HG03196 (cell line): ENCODE data around the gene ASB2.

Experiments
- ATAC-seq: cut with Tn5 transposase; IDR thresholded peaks from one replicate; pipeline ENCODE4 v1.9.1; 2021; ENCODE audit not compliant: unreplicated experiment

The ASB2 gene

GRCh38 chr14:93976477-93977057, at the start of gene ASB2:
TSS of gene ASB2 (minus strand) at chr14:93976570. CDS start at chr14:93964539, 12,031 bp downstream.
- ATAC-seq = peak; percentile 15

- ATAC-seq = no peak
These were observed 49.4 kb upstream of the ASB2 start for GRCh38 chr14:94025720-94026119.

GRCh38 chr14:94024549-94024948, 48.2 kb upstream of the ASB2 start:
- no peak for ATAC-seq

GRCh38 chr14:94022532-94023411, 46.4 kb upstream of the ASB2 start:
- no peak for ATAC-seq

GRCh38 chr14:94021416-94022157, 45.2 kb upstream of the ASB2 start:
- ATAC-seq = no peak

GRCh38 chr14:94021001-94021400, 44.6 kb upstream of the ASB2 start:
- no peak for ATAC-seq

- no peak for ATAC-seq
These were observed 43.9 kb upstream of the ASB2 start for GRCh38 chr14:94020267-94020666.

GRCh38 chr14:94019329-94019728, 43.0 kb upstream of the ASB2 start:
- ATAC-seq = no peak

- ATAC-seq = no peak
These were observed 41.9 kb upstream of the ASB2 start for GRCh38 chr14:94018308-94018707.

GRCh38 chr14:94016446-94016976, 40.1 kb upstream of the ASB2 start:
- ATAC-seq = no peak

- no peak for ATAC-seq
These were observed 38.9 kb upstream of the ASB2 start for GRCh38 chr14:94015223-94015622.

- no peak for ATAC-seq
These were observed 38.0 kb upstream of the ASB2 start for GRCh38 chr14:94014382-94014781.

GRCh38 chr14:94011795-94012194, 35.4 kb upstream of the ASB2 start:
- no peak for ATAC-seq

- no peak for ATAC-seq
These were observed 34.3 kb upstream of the ASB2 start for GRCh38 chr14:94010625-94011024.

GRCh38 chr14:94009767-94010166, 33.4 kb upstream of the ASB2 start:
- ATAC-seq = no peak

- no peak for ATAC-seq
These were observed 31.9 kb upstream of the ASB2 start for GRCh38 chr14:94008234-94008633.

- ATAC-seq = no peak
These were observed 29.1 kb upstream of the ASB2 start for GRCh38 chr14:94005324-94006073.

- no peak for ATAC-seq
These were observed 27.6 kb upstream of the ASB2 start for GRCh38 chr14:94004015-94004414.

GRCh38 chr14:94003397-94003796, 27.0 kb upstream of the ASB2 start:
- no peak for ATAC-seq

GRCh38 chr14:94001501-94002396, 25.4 kb upstream of the ASB2 start:
- ATAC-seq = peak; percentile 57
